CD14-positive monocyte (primary cell): ENCODE data around the gene SNX9. TPM values are rescaled to one million over a fixed set of nuclear protein-coding genes. Genes with fewer than 3 reads are reported as not detected.
"Not testable (repeated sequence)": the region's sequence is repeated elsewhere in the genome, so short reads cannot be mapped to it uniquely, and the experiment has no call there.

Experiments
- DNase-seq, 3 donors: peaks; one replicate each; pipeline ENCODE4 v3.0.0-alpha.2; 2011 to 2022
- H2AFZ ChIP-seq: 2 replicates; pipeline ENCODE4 v1.6.0; 2012; ENCODE audit warnings: mild to moderate bottlenecking, low read depth, low read length, inconsistent platforms; ENCODE audit not compliant: insufficient read depth, poor library complexity, severe bottlenecking
- H3K27ac ChIP-seq, 2 donors: 1 replicate in 1 of 2; 2 replicates in 1 of 2; pipeline ENCODE4 v1.5.1; 2012 to 2013; ENCODE audit warnings: low read length in 2 of 2, control low read depth in 1 of 2, inconsistent platforms in 1 of 2, low read depth in 1 of 2, mild to moderate bottlenecking in 1 of 2
- H3K27me3 ChIP-seq, 2 donors: one replicate each; pipeline versions ENCODE4 v1.6.0 to v1.6.1; 2011 to 2013; ENCODE audit warnings: low read length in 2 of 2; ENCODE audit not compliant: control insufficient read depth in 2 of 2, insufficient read depth in 2 of 2
- H3K36me3 ChIP-seq, 2 donors: replicated peaks in 1 of 2; 1 replicate in 1 of 2; 2 replicates in 1 of 2; pipeline versions ENCODE4 v1.5.1 to v1.6.1; 2012 to 2013; ENCODE audit warnings: low read length in 2 of 2, control low read depth in 1 of 2, inconsistent platforms in 1 of 2, mild to moderate bottlenecking in 1 of 2; ENCODE audit not compliant: insufficient read depth in 2 of 2, control insufficient read depth in 1 of 2
- H3K4me1 ChIP-seq, 2 donors: 1 replicate in 1 of 2; 2 replicates in 1 of 2; pipeline versions ENCODE4 v1.5.1 to v1.6.1; 2012 to 2013; ENCODE audit warnings: low read length in 2 of 2, control low read depth in 1 of 2, inconsistent platforms in 1 of 2, mild to moderate bottlenecking in 1 of 2, moderate library complexity in 1 of 2; ENCODE audit not compliant: insufficient read depth in 2 of 2, control insufficient read depth in 1 of 2
- H3K4me2 ChIP-seq: replicated peaks from 2 replicates; pipeline ENCODE3; 2012; ENCODE audit warnings: low read length, moderate library complexity, mild to moderate bottlenecking; ENCODE audit not compliant: poor library complexity, severe bottlenecking; ENCODE audit errors: extremely low read depth
- H3K4me3 ChIP-seq, 3 experiments: fragments of 200-600 bp in 1 of 3; sonication (generic) in 1 of 3; replicated peaks in 1 of 3; 1 replicate in 2 of 3; 2 replicates in 1 of 3; pipeline ENCODE4 v1.5.1; 2011 to 2013; ENCODE audit warnings: low read length in 3 of 3, mild to moderate bottlenecking in 3 of 3, control low read depth in 2 of 3, low read depth in 2 of 3, inconsistent platforms in 1 of 3, moderate library complexity in 1 of 3
- H3K79me2 ChIP-seq: 2 replicates; pipeline ENCODE4 v1.6.0; 2012; ENCODE audit warnings: mild to moderate bottlenecking, control low read depth, inconsistent platforms, low read length, moderate library complexity; ENCODE audit not compliant: insufficient read depth
- H3K9ac ChIP-seq: 2 replicates; pipeline ENCODE4 v1.6.0; 2017; ENCODE audit warnings: low read length, mild to moderate bottlenecking; ENCODE audit not compliant: insufficient read depth, poor library complexity, severe bottlenecking
- H3K9me3 ChIP-seq, 2 donors: replicated peaks in 1 of 2; 1 replicate in 1 of 2; 2 replicates in 1 of 2; pipeline versions ENCODE4 v1.5.1 to v1.6.1; 2012 to 2013; ENCODE audit warnings: low read length in 2 of 2, control low read depth in 1 of 2; ENCODE audit not compliant: control insufficient read depth in 1 of 2, insufficient read depth in 1 of 2
- H4K20me1 ChIP-seq: 2 replicates; pipeline ENCODE4 v1.6.0; 2012; ENCODE audit warnings: mild to moderate bottlenecking, low read length, control low read depth, moderate library complexity; ENCODE audit not compliant: insufficient read depth
- H3K27ac Mint-ChIP-seq, 7 donors: one replicate each; pipeline ENCODE4 v1.8.0; 2020; ENCODE audit warnings: mild to moderate bottlenecking in 7 of 7, mixed read lengths in 7 of 7, moderate library complexity in 6 of 7, inconsistent platforms in 2 of 7
- H3K27me3 Mint-ChIP-seq, 3 donors: one replicate each; pipeline ENCODE4 v1.8.0; 2021 to 2022; ENCODE audit warnings: low read depth in 3 of 3, mild to moderate bottlenecking in 3 of 3, mixed read lengths in 3 of 3, moderate library complexity in 3 of 3, inconsistent platforms in 1 of 3
- H3K36me3 Mint-ChIP-seq, 2 donors: one replicate each; pipeline ENCODE4 v1.8.0; 2020; ENCODE audit warnings: mixed read lengths in 2 of 2, inconsistent platforms in 1 of 2, mild to moderate bottlenecking in 1 of 2
- H3K4me1 Mint-ChIP-seq: one replicate; pipeline ENCODE4 v1.8.0; 2020; ENCODE audit warnings: mild to moderate bottlenecking, mixed read lengths
- H3K4me3 Mint-ChIP-seq, 2 donors: one replicate each; pipeline ENCODE4 v1.8.0; 2020; ENCODE audit warnings: mild to moderate bottlenecking in 2 of 2, mixed read lengths in 2 of 2, moderate library complexity in 1 of 2
- H3K9me3 Mint-ChIP-seq, 7 donors: one replicate each; pipeline ENCODE4 v1.8.0; 2020 to 2022; ENCODE audit warnings: mixed read lengths in 7 of 7, mild to moderate bottlenecking in 6 of 7, moderate library complexity in 6 of 7, inconsistent platforms in 2 of 7
- CTCF ChIP-seq: fragments of 200-600 bp; IDR thresholded peaks from one replicate; pipeline ENCODE4 v1.8.0; 2022; ENCODE audit warnings: antibody characterized with exemption, mild to moderate bottlenecking
- WGBS: methylation state at CpG from one replicate; pipeline ENCODE4 v1.1.5; 2013; ENCODE audit warnings: missing lambda C conversion rate; ENCODE audit not compliant: insufficient coverage; 5-methylcytosine and 5-hydroxymethylcytosine counted together
- intact Hi-C, 2 donors: fragments of 100-400 bp; cut with micrococcal nuclease; formaldehyde crosslinking; loops; one replicate each; pipeline versions ENCODE4 v1.15.0 to v1.15.1; 2023
- polyA plus RNA-seq, 3 donors: library from polyadenylated mRNA; depleted of rRNA in 1 of 3; unstranded in 2 of 3; stranded (reverse) in 1 of 3; fragments of 300-500 nt in 2 of 3; fragments of >200 nt in 1 of 3; fragmentation: Illumina TruSeq in 2 of 3; gene quantifications; 1 replicate in 2 of 3; 2 replicates in 1 of 3; pipeline ENCODE4 v1.2.3, GENCODE V29; 2012 to 2021

SNX9 gene
- polyA plus RNA-seq, 3 donors: 5.5 to 8.1 (median 7.2) TPM

GRCh38 chr6:157937916-157938315 is 114.9 kb downstream of the SNX9 start:
- H3K4me3 Mint-ChIP-seq: no peak overlapping the region
- H3K27me3 Mint-ChIP-seq: no peaks in the 10 kb centered on the region
- intact Hi-C loops: no loop called here
- DNase-seq: no peak
- 91% methylated on average over 4 of the region's 6 CpGs for WGBS
- Histone ChIP-seq H3K79me2 (no peaks in the 10 kb centered on the region), H3K9me3 (no peaks in the 10 kb centered on the region), H3K36me3 (peaks cover 30 to 96% of the 10 kb centered on the region in 2 donors), H3K27me3 (no peaks in the 10 kb centered on the region), H2AFZ (no peak overlapping the region), H3K4me2 (no peak overlapping the region), H4K20me1 (no peaks in the 10 kb centered on the region), H3K27ac (no peak overlapping the region), H3K4me3 (no peak overlapping the region), H3K9ac (no peak overlapping the region), H3K4me1 (no peaks in the 10 kb centered on the region)
- no peaks in the 10 kb centered on the region for H3K4me1 Mint-ChIP-seq
- H3K36me3 Mint-ChIP-seq: peaks cover 56 to 65% of the 10 kb centered on the region in 2 donors
- H3K9me3 Mint-ChIP-seq: no peaks in the 10 kb centered on the region
- H3K27ac Mint-ChIP-seq: no peak overlapping the region
- TF ChIP-seq CTCF: no peak

GRCh38 chr6:157940375-157941036 is 117.5 kb downstream of the SNX9 start:
- H3K4me1 Mint-ChIP-seq, H3K4me2 ChIP-seq, H3K27me3 ChIP-seq, H3K4me3 ChIP-seq, H2AFZ ChIP-seq, H3K9me3 Mint-ChIP-seq, H3K27ac ChIP-seq, intact Hi-C loops, H3K79me2 ChIP-seq, H3K9me3 ChIP-seq, H3K27ac Mint-ChIP-seq, H3K27me3 Mint-ChIP-seq, H3K4me3 Mint-ChIP-seq, DNase-seq, H4K20me1 ChIP-seq, H3K4me1 ChIP-seq, H3K9ac ChIP-seq: not testable (repeated sequence)
- H3K36me3 ChIP-seq: peaks cover 32 to 93% of the 10 kb centered on the region in 2 donors
- H3K36me3 Mint-ChIP-seq: peaks cover 69 to 74% of the 10 kb centered on the region in 2 donors
- 83% methylated on average over 1 of the region's 12 CpGs for WGBS
